HK-2 (cell line): Measurements from ENCODE around the gene PRDM16.

ENCODE experiments used
- DNase-seq: peaks from one replicate; pipeline ENCODE4 v3.0.0-alpha.2; 2018; ENCODE audit not compliant: unreplicated experiment

The PRDM16 gene

DNA sequence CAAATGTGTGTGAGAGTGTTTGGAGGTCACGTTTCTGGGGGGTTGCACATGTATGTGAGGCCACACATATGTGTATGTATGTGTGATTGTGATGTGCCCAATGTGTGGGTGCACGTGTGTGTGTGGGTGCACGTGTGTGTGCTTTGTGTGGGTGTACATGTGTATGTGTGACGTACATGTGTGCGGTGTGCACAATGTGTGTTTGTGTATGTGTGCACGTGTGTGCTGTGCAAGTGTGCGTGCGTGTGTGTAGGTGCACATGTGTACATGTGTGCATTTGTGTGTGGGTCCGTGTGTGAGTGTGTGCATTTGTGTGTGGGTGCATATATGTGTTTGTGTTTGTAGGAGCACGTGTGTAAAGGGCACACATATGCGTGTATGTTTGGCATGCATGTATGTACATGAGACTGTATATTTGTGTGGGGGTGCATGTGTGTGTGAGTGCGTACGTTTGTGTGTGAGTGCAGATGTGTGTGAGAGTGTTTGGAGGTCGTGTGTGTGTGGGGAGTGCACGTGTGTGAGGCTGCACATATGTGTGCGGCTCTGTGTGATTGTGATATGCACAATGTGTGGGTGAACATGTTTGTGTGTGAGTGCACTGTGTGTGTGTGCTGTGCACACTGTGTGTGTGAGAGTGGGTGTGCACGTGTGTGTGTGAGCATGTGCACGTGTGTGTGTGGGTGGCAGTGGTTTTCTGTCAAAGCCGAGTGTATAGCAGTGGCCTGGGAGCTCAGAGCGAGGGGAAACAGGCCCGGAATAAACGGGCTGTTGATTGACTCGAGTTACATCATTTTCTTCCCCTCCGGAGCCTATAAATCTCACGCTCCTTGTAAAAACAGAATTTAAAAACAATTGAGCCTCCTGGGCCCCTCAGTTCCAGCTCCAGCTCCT is 252.8 kb downstream of the PRDM16 start:
- DNase-seq: no peak

DNA sequence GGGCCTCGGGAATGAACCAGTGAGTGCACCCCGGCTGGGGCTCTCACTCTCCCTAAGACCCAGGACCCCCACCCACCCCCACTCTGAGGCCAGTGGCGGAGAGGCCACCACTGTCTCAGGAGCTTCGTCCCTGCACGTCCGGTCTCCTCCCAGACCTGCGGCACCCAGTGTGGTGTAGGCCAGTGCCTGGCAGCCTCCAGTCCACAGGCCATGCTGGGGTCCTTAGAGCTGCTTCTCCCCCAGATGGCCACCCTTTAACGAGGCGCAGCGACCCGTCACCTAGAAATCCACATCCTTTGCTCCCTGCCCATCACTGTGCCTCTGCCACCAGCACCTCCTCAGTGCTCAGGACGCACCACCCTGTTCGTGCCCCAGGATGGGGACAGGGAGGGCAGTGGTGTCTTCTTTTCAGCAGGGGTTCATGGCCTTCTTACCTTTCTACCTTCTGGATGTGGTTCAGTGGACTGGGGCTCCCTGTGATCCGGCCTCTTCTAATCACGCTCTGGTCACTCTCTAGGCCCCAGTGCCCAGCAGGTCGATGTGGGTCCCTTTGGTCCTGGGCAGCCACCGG is 253.5 kb downstream of the PRDM16 start:
- no peak for DNase-seq

DNA sequence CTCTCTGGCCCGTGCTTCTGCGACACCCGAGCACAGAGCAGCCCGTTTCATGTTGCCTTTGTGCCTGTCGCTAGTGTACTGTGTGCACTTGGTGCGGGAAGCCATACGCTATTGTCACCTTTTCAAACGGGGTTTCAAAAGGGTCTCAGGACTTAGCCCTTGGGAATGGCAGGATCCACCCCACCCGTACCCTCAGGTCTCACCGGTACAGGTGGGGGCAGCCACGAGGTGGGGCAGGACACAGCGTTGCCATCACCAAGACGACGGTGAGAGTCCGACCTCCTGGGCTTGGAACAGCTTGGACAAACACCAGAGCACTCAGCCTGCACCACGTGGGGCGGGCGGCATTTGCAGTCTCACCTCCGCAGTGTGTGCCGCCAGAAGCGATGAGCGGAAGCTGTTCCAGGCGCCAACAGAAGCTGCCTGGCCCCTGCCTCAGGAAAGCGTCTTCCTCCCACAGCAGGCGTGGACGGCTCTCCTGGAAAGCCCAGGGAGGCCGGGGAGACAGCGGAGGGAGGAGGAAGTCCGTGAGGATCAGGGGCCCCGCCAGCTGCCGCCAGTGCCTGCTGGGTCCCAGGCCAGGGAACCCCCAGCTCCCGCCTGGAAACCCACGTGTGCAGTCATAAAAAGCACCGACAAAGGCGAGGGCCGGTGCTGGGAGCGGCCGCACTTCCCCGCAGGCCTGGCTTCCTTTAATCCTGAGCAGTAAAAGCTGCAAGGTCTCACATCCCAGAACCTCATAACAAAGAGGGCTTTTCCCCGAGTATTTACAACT is 254.2 kb downstream of the PRDM16 start:
- no peak for DNase-seq

DNA sequence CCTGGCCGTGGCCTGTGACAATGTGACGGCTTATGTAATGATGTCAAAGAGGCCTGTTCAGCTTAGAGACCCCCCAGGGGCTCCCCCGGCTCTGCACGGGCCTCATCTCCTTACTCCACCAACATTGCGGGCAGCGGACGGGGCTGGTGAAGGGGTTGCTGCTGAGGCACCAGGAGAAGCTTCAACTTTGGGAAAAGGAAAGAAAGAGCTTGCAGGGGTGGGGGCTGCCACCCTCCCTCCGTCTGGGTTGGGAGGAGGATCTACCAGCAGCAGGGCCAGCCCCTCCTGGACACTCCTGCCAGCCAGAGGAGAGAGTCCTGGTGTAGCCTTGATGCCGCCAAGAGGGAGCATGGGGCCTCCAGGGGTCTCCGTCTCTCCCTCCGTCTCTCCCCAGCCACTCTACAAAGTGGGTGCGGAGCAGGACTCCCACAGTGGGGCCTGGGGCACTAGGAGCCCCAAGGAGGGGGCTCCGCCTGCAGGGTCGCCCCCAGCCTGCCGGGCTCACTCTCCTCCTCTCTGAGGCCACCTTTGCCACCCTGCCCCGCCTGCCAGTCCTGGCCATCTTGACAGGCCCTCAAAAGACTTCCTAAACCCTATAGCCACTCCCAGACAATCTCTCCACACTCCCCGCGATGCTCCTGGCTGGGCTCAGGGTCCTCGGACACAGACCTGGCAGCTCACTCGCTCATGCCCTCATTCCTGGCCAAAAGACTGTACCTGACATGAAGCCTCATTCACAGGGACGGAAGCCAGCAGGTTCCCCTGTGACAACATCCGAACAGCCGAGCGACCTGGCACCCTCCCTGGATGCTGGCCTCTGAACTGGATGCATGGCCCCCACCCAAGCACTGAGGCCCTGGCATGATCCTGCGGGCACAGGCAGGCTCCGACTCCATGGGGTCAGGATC is 255.0 kb downstream of the PRDM16 start:
- DNase-seq: no peak

DNA sequence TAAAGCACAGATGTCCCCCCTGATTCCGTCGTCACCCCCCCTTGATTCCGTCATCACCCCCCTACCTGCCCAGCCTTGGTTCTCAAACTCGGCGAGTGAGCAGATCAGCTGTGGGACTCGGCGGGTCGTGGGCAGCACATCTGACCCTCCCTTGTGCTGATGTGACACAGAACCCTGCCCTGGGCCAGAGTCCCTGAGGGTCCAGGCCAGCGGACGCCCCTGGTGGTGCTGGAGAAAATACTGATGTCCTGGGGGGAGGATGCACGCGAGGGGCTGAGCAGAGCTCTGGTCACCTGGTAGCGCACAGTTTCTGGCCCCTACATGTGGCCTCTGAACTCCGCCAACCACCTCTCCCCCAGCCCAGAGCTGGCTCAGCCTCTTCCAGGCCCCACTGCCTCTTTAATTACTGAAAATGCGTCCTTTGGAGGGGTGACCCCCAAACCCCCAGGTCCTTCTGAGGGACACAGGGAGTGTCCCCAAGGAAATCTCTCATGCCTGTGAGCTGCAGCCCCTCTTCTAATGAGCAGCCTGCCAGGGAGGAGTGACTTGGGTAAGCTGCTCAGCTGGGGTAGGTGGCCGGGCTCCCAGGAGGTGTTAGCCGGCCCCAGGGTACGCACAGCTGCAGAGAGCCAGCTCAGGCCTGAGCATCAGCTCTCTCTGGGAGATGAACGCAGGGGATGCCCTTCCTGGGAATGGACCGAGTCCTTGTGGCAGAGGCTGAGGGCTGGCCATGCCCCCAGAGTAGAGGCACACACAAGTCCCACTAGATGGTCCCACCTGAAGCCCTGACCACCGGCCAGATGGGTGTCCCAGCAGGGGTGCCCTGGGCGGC is 255.9 kb downstream of the PRDM16 start:
- DNase-seq: no peak

DNA sequence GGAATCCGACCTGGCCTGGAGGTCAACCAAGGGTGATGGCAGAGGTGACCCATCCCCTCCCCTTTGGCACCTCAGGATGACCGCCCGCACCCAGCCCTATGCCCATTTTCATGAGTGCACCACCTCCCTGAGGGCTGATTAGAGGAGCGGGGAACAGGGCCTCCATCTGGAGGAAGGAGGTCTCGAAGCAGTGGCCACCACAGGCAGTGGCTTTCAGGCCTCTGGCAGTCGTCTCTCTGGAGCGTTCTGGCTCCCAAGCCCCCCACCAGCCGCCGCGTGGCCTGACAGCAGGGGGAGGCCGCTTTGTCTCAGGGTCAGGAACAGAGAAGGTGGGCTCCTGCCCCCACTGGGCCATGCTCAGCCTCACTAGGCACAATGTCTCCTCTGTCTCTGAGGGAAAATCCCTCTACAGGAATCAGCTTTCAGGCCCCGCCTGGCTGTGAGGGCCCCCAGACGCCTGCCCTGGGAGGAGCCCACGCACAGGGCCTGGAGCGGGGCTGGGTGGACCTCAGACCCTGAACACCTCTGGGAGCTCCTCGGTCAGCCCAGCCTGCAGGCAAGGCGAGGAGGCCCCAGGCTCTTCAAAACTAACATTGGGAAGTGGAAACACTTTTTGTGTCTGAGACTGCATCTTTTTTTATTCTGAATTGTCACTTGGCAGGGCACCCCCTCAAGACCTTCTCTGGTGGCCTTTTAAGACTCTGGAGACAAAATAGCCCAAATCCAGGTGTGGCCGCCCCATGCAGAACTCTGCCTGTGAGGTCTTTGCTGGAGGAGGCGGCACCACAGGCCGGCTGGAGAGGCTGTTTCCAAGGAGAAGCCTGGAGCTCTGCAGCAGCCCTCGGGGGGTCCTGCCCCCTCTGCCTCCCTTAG is 257.7 kb downstream of the PRDM16 start:
- DNase-seq: no peak

DNA sequence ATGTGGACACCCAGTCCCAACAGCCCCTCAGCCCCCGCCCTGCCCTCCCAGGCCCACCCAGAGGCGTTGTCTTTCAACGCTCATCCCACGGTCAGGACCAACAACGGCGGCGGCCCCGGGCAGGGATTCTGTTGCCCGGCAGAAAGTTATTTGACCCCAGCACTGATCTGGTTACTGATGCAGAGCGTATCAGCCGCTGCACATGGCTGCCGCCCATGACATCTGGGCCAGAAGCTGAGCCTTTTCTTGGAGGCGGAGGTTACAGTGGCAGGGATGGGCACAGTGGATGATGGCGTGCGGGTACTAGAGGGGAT is 258.3 kb downstream of the PRDM16 start:
- DNase-seq: no peak

DNA sequence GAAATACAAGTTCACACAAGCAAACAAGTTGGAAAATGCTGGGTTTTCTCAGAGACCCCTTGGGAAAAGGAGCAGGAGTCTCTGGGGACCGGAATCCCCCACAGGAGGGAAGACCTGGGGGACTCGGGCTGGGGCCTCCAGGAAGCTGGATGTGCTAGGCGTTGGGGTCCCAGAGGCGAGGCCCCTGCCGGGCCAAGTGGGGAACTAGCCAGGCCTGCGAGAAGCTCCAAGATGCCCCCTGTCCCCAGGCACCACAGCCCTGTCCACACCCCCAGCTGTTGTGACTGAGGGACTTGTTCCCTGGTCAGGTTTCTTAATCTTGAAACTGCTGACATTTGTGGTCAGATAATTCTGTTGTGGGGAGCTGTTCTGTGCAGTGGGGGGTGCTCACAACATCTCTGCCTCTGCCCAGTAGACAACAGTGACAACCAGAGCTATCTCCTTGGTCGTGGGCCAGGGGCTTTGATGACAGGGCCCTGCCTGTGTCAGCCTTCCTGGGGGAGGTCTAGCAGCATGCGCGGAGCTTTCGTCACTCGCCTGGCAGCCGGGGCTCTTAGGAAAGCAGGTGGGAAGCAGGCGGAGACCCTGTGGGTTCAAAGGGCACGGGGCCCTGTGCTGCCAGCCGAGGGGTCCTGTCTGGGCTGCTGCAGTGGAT is 259.1 kb downstream of the PRDM16 start:
- DNase-seq: no peak

DNA sequence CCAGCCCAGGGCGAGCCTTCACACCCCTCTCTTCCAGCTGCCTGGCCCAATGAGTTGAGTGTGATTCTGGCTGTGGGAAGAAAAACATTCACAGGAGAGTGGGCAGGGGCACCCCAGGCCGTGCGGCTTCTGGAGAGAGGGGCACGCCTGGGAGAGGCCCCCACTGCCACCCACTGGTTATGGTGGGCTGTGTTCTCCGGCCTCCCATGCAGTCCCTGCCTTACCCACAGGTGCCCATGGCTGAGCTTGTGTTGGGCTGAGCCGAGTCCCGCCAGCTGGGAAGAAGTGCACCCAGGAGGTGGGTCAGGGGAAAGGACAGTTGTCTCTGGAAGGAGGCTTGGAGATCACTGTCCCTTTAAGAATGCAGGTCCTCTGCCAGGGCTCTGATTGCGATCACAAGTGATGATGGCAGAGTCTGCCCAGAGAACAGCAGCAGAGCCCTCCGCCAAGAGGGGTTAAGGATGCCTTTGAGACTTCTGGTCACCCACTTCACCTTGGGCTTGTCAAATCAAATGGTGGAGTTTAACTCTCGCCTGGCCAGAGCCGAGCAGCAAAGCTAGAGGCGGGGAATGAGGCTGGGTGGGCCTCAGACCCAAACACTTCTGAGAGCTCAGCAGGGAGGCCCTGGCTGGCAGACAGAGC is 260.8 kb downstream of the PRDM16 start:
- no peak for DNase-seq

DNA sequence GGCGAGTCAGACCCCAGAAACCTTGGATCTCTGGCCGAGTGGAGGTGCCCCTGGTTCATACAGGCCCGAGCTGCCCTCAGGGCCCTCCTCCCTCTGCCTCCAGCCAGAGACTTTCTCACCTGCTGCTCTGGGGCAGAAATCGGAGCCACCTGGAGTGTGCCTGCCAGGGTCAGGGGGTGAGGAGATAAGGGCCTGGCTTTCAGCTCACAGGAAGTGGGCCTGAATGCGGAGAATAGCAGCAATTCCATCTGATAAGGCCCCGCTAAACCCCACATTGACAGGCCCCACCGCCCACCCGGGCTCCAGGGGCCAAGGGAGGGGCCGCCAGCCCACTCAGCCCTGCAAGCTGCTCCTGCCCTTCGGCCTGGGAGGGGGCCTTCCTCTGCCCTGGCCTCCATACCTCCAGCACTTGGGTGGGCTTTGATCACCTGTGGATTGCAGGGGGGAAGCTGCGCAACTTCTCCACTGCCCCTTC is 261.8 kb downstream of the PRDM16 start:
- no peak for DNase-seq

DNA sequence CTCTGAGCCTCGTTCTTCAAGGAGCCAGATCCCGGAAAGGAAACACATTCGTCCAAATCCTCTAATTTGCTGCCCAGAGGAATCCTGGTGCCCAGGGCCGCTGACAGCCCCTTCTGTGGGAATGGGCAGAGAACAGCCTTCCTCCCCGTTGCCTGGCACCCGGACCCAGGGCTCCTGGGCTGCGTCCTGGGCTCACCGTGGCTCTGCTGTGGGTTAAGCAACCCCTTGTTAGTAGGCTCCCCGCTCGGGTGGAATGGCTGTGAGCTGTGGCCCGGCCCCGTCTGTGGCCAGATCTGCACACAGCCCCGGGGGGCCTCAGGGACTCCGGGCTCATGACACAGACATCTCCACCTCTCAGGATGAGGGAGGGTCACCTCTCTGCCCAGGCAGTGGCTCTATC is 262.6 kb downstream of the PRDM16 start:
- DNase-seq: no peak

DNA sequence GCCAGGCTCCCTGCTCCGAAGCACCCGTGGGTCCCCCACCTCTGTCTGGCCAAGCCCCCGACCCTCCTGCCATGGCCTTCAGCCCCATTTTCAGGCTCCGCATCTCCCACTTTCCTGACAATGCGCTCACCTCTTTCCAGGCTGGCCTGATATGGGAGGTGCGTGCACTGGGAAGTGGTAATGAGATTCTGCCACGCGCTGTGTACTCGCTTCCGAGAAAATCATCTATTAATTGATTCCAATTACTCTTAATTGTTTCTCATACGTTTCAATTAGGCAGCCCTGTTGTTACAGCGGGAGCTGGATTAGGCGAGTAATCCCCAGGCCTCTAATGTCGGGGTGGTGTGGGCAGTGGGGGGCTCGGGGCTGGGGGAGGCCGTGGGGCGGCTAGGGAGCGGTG is 263.0 kb downstream of the PRDM16 start:
- no peak for DNase-seq

DNA sequence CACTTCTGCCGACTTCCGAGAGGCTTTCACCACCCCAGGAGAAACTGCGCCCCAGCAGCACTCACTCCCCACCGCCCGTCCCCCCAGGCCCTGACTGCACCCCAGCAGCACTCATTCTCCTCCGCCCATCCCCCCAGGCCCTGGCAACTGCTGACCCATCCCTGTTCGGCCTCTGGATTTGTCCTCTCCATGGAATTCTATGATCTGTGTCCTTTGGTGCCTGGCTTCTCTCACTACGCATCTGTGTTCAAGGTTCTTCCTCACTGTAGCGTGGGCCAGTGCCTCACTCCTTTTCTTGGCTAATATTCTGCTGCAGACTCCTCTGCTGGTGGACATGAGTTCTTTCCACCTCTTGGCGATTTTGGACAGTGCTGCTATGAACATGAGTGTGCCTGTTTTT is 263.7 kb downstream of the PRDM16 start:
- DNase-seq: no peak

DNA sequence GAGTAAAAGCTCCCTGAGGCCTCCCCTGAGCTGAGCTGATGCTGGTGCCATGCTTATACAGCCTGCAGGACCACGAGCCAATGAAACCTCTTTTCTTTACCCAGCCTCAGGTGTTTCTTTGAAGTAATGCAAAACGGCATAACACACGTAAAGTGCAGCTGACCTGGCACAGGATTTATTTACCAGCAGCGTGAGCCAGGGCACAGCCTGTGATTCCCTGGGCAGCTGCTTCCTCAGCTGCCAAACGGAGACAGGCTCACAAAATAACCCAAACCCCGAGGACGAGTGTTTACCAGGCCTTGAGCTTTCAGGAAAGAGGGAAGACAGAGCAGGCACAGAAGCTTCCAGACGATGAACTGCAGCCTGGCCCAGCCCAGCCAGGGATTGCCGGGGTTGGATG is 264.9 kb downstream of the PRDM16 start:
- DNase-seq: no peak

DNA sequence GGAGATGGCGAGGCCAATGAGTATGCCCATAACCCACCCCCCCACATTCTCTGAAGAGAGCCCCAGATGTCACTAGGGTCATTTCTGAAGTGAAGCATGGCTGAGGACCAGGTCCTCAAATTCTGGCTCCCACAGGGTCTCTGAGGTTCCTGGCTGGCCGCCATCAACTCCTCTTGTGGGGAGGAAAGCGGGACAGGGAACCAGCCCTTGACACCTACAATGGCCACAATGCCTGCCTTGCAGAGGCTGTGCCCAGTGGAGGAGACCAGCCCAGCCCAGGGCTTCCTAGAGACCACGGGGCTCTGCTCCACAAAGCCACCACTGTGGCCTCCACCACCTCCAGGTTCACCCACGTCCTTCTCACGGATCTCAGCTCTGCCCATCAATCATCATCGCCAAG is 265.4 kb downstream of the PRDM16 start:
- no peak for DNase-seq

DNA sequence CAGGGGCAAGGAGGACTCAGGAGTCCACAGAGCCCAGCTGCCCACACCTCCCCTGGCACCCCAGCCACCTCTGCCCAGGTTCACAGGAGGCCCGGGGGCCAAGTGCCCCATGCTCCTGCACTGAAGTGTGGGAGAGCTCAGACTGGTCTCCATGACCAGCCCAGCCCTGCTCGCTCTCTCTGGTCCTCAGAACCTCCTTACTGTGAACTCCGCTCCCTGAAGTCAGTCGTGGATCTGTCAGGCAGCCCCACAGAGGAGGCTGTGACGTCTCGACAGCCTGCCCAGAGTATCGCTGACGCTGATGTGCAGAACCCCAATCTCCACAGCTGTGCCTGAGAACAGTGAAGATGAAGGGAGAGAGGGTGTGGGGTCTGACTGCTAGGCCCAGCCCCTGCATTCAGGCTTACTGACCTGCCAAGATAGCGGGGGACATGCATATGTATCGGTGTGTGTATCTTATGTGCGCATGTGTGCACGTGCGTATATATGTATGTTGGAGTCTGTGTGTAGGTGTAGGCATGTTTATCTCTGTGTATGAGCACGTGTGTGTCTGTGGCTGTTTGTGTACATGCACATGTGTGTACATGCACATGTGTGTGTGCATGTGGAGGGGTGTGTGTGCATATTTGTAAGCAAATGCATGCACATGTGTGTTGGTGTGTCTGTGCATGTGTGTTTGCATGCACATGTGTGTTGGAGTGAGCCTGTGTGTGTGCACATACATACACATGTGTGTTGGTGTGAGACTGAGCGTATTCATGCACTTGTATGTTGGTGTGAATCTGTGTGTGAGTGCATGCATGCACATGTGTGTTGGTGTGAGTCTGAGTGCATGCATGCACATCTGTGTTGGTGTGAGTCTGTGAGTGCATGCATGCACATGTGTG is 267.0 kb downstream of the PRDM16 start:
- DNase-seq: no peak

DNA sequence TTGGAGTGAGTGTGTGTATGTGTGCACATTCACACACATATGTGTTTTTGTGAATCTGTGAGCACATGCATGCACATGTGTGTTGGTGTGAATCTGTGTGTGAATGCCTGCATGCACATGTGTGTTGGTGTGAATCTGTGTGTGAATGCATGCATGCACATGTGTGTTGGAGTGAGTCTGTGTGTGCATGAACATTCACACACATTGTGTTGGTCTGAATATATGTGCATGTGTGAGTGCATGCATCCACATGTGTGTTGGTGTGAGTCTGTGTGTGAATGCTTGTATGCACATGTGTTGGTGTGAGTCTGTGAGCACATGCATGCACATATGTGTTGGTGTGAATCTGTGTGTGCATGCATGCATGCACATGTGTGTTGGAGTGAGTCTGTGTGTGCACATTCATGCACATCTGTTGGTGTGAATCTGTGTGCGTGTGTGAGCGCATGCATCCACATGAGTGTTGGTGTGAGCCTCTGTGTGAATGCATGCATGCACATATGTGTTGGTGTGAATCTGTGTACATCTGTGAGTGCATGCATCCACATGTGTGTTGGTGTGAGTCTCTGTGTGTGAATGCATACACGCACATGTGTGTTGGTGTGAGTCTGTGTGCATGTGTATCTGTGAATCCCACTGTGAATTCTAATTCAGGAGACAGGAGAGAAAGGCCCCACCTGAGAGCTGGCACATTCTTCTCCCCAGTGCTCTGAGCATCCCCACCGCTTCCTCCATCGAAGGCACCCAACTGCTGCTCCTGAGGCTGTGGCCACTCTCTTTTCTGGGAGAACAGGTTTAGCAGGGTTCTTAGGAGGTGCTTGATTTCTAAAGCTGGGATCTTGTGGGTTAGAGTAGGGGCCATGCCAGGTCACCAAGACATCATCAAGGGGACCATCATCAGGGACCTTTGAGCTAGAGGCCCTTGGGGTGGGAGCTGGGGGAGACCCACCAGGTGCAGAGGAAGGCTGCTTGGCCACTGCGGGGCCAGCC is 267.9 kb downstream of the PRDM16 start:
- no peak for DNase-seq
